Transverse colon (tissue), 4 donors: Measurements from ENCODE around the gene CFAP410. TPM values are rescaled to one million over a fixed set of nuclear protein-coding genes. Genes with fewer than 3 reads are reported as not detected.
"Not testable (repeated sequence)": the region's sequence is repeated elsewhere in the genome, so short reads cannot be mapped to it uniquely, and the experiment has no call there.

Experiments
- DNase-seq: peaks from one replicate; pipeline ENCODE4 v3.0.0-alpha.2; 2019
- H3K27ac ChIP-seq, 4 donors: fragments of 200-600 bp; sonication (generic); 2 replicates each; pipeline ENCODE4 v1.5.1; 2016 to 2018; ENCODE audit warnings: inconsistent platforms in 4 of 4
- H3K27me3 ChIP-seq: fragments of 200-600 bp; sonication (generic); 2 replicates; pipeline ENCODE4 v1.5.1; 2017; ENCODE audit warnings: inconsistent platforms
- H3K36me3 ChIP-seq, 4 donors: fragments of 200-600 bp; sonication (generic); 2 replicates each; pipeline ENCODE4 v1.5.1; 2017 to 2019; ENCODE audit warnings: inconsistent platforms in 4 of 4
- H3K4me1 ChIP-seq, 4 donors: fragments of 200-600 bp; sonication (generic); 2 replicates each; pipeline ENCODE4 v1.5.1; 2017 to 2020; ENCODE audit warnings: inconsistent platforms in 4 of 4
- H3K4me3 ChIP-seq, 4 donors: fragments of 200-600 bp; sonication (generic); 1 replicate in 1 of 4; 2 replicates in 3 of 4; pipeline versions ENCODE4 v1.5.1 to v1.6.1; 2017 to 2019; ENCODE audit warnings: inconsistent platforms in 4 of 4
- H3K9me3 ChIP-seq, 2 donors: fragments of 200-600 bp; sonication (generic); 2 replicates each; pipeline ENCODE4 v1.5.1; 2017 to 2019; ENCODE audit warnings: inconsistent platforms in 2 of 2
- EP300 ChIP-seq: sonication (generic); formaldehyde crosslinking; IDR thresholded peaks from one replicate; pipeline ENCODE4 v1.6.1; 2017; ENCODE audit warnings: antibody characterized with exemption, low read depth
- POLR2A ChIP-seq: fragments of 450-650 bp; IDR thresholded peaks from one replicate; pipeline ENCODE4 v1.6.1; 2016; ENCODE audit warnings: antibody characterized with exemption, mild to moderate bottlenecking, moderate library complexity
- POLR2AphosphoS5 ChIP-seq, 3 donors: sonication (generic); formaldehyde crosslinking; IDR thresholded peaks; one replicate each; pipeline ENCODE4 v1.6.1; 2016; ENCODE audit warnings: antibody characterized with exemption in 3 of 3
- WGBS, 2 donors: methylation state at CpG; one replicate each; pipeline ENCODE4 v1.1.5; 2018; ENCODE audit warnings: low coverage in 1 of 2; 5-methylcytosine and 5-hydroxymethylcytosine counted together
- in situ Hi-C, 4 donors: fragments of 200-750 bp; cut with MboI; loops; one replicate each; pipeline versions ENCODE4 v1.15.0 to v1.15.1; 2017; ENCODE audit warnings: low sequenced_read_pairs in 3 of 4, low pct_ligation_motif_present in 1 of 4, low pct_unique_long_range_greater_than_20kb in 1 of 4
- intact Hi-C: fragments of 100-400 bp; cut with DNase I; formaldehyde crosslinking; loops from one replicate; pipeline ENCODE4 v1.15.1; 2023; ENCODE audit warnings: low total_unique reads
- total RNA-seq, 4 donors: library from RNA; depleted of rRNA; stranded (reverse); fragments of >200 nt; gene quantifications; one replicate each; pipeline ENCODE4 v1.1.0, GENCODE V29; 2016
- TF ChIP-seq, protein P1 (sequence below), 5 experiments: fragments of 200-600 bp in 3 of 5; fragments of 450-650 bp in 2 of 5; sonication (generic) in 3 of 5; IDR thresholded peaks; 1 replicate in 2 of 5; 2 replicates in 3 of 5; pipeline ENCODE4 v1.5.1; 2016 to 2017; ENCODE audit warnings: antibody characterized with exemption in 5 of 5, inconsistent platforms in 3 of 5, mild to moderate bottlenecking in 2 of 5, moderate library complexity in 1 of 5

The CFAP410 gene
- total RNA-seq, 4 donors from 2014 or later, result 17.2 to 41.3 (median 32.2) TPM

DNA sequence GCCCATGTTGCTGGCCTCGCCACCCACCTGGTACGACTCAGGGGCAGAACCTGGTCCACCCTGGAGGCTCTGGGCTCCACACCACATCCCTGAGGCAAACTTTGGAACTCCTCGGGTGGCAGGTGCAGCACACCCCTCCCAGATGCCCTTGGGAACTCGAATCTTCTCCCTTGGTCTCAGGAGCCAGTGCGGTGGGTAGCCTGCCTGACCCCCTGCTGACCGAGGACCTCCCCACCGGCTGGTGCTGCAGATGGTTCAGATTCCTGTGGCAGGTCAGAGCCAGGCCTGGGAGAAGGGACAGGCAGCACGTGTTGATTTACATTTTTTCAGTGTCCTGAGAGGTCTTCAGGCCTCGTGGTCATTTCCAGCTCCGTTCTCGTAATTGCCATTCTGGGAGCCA is 6.3 kb upstream of the CFAP410 start:
- no peaks in the 10 kb centered on the region for H3K36me3 ChIP-seq
- TF ChIP-seq, protein P1, sequence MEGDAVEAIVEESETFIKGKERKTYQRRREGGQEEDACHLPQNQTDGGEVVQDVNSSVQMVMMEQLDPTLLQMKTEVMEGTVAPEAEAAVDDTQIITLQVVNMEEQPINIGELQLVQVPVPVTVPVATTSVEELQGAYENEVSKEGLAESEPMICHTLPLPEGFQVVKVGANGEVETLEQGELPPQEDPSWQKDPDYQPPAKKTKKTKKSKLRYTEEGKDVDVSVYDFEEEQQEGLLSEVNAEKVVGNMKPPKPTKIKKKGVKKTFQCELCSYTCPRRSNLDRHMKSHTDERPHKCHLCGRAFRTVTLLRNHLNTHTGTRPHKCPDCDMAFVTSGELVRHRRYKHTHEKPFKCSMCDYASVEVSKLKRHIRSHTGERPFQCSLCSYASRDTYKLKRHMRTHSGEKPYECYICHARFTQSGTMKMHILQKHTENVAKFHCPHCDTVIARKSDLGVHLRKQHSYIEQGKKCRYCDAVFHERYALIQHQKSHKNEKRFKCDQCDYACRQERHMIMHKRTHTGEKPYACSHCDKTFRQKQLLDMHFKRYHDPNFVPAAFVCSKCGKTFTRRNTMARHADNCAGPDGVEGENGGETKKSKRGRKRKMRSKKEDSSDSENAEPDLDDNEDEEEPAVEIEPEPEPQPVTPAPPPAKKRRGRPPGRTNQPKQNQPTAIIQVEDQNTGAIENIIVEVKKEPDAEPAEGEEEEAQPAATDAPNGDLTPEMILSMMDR (IDR thresholded peaks at IDR 0.05), result no peak
- TF ChIP-seq POLR2A, result no peak
- H3K4me3 ChIP-seq, result no peak overlapping the region
- intact Hi-C loops, result no loop called here
- WGBS, 2 donors, result 72 to 90% methylated on average over 2 to 11 of the region's 11 CpGs
- no peak overlapping the region for H3K27ac ChIP-seq
- H3K9me3 ChIP-seq, result no peaks in the 10 kb centered on the region
- no peak for DNase-seq
- no peaks in the 10 kb centered on the region for H3K4me1 ChIP-seq
- peaks cover 26% of the 10 kb centered on the region for H3K27me3 ChIP-seq
- in situ Hi-C loops, result loop anchor here in 1 of 4 donors (10.0 kb wide), 1 partner anchor 109 kb away; the partner anchor contains the start of gene LRRC3

DNA sequence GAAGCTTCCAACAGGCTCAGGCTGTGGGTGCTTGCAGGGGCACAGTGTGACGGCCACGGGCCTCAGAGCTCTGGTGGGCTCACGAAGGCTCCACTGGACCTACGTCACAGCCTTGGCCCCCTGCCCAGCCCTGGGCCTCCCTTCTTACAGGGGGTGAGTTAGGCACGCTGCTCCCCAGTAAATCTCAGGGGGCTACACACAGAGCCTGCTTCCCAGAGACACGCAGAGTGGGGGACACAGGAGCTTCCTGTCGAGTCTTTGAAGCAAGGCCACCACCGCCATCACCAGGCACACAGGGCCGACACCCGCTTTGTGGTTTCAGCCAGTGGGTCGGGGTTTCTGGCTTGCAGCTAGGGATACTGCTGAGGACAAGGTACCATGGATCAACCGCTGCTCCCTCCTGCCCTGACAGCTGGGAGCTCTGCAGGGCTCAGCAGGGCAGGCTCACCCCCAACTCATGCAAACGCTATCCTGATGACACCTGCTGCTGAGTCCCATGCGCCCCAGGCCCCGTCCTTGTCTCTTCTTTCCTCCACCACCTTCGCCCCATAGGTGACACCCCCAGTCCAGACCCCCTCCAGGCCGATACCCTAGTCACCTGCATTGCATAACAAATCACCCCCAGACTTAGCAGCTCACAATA is 5.5 kb upstream of the CFAP410 start:
- intact Hi-C loops, result no loop called here
- no peak for DNase-seq
- peaks cover 18% of the 10 kb centered on the region for H3K27me3 ChIP-seq
- H3K36me3 ChIP-seq, result no peaks in the 10 kb centered on the region
- in situ Hi-C loops, result loop anchor here in 1 of 4 donors (10.0 kb wide), 1 partner anchor 110 kb away; the partner anchor contains the start of gene LRRC3
- no peak overlapping the region for H3K4me3 ChIP-seq
- no peak overlapping the region for H3K27ac ChIP-seq
- TF ChIP-seq POLR2AphosphoS5 (IDR thresholded peaks at IDR 0.05), result no peak
- TF ChIP-seq POLR2A, result no peak
- no peak for TF ChIP-seq EP300
- TF ChIP-seq, protein P1 (IDR thresholded peaks at IDR 0.05), result no peak
- peaks cover 0 to 6% (median 6%) of the 10 kb centered on the region in 4 donors for H3K4me1 ChIP-seq
- 82% methylated on average over 16 of the region's 17 CpGs; no CpG with 5 or more reads in 1 of the 2 donors for whole genome bisulfite sequencing, 2 donors
- H3K9me3 ChIP-seq, result no peaks in the 10 kb centered on the region

GRCh38 chr21:44342981-44343380 is 3.8 kb upstream of the CFAP410 start:
- H3K27ac ChIP-seq, H3K9me3 ChIP-seq, H3K36me3 ChIP-seq, intact Hi-C loops, H3K4me3 ChIP-seq, DNase-seq, H3K27me3 ChIP-seq: not testable (repeated sequence)
- in situ Hi-C loops, result loop anchor here in 1 of 4 donors (10.0 kb wide), 1 partner anchor 112 kb away; the partner anchor contains the start of gene LRRC3
- WGBS, 2 donors, result 70 to 81% methylated on average over 8 of the region's 8 CpGs
- H3K4me1 ChIP-seq, result peaks cover 6 to 13% (median 9%) of the 10 kb centered on the region in 4 donors

- in situ Hi-C loops, result loop anchor here in 1 of 4 donors (10.0 kb wide), 1 partner anchor 113 kb away; the partner anchor contains the start of gene LRRC3
- H3K9me3 ChIP-seq, H3K27ac ChIP-seq, intact Hi-C loops, DNase-seq, H3K27me3 ChIP-seq, H3K4me3 ChIP-seq, H3K36me3 ChIP-seq: not testable (repeated sequence)
- 78 to 82% methylated on average over 8 to 12 of the region's 12 CpGs for WGBS, 2 donors
- H3K4me1 ChIP-seq, result peaks cover 6 to 18% (median 14%) of the 10 kb centered on the region in 4 donors
These were observed 2.7 kb upstream of the CFAP410 start for GRCh38 chr21:44341726-44342458.
